ENCODE data around the gene EEF1G.
"Not testable (repeated sequence)": the region's sequence is repeated elsewhere in the genome, so short reads cannot be mapped to it uniquely, and the experiment has no call there.

The EEF1G gene

GRCh38 chr11:62573592-62574362 lies at the start of gene EEF1G:
Gene EEF1G (minus strand): TSS chr11:62573891. CDS start chr11:62573842, 49 bp downstream.
- peak; percentile 98 to 100 for DNase-seq

- no peak for DNase-seq
Measured at GRCh38 chr11:62622476-62623089, 48.9 kb upstream of the EEF1G start.

GRCh38 chr11:62621567-62622470 lies 48.1 kb upstream of the EEF1G start, which contains the start of gene B3GAT3:
Gene B3GAT3 (minus strand): TSS chr11:62621986. CDS start chr11:62621947, 39 bp downstream.
- peak; percentile 96 to 97 for DNase-seq

GRCh38 chr11:62621027-62621566 lies 47.4 kb upstream of the EEF1G start:
- no peak for DNase-seq

- DNase-seq, result not testable (repeated sequence)
Measured at GRCh38 chr11:62616957-62617356, 43.3 kb upstream of the EEF1G start.

- no peak for DNase-seq
Measured at GRCh38 chr11:62615521-62615920, 41.8 kb upstream of the EEF1G start.

- DNase-seq, result no peak
Measured at GRCh38 chr11:62614275-62614674, 40.6 kb upstream of the EEF1G start.

- no peak for DNase-seq
Measured at GRCh38 chr11:62613291-62613778, 39.6 kb upstream of the EEF1G start.

- DNase-seq, result peak; percentile 79 to 87
Measured at GRCh38 chr11:62612366-62613290, 38.9 kb upstream of the EEF1G start, which contains the start of the genes EML3 and ROM1. Gene EML3 (minus strand): TSS chr11:62612775. CDS start chr11:62612457, 318 bp downstream. Gene ROM1 (plus strand): TSS chr11:62613257. CDS start chr11:62613282, 25 bp downstream.

- no peak for DNase-seq
Measured at GRCh38 chr11:62611705-62612365, 38.1 kb upstream of the EEF1G start.

- no peak for DNase-seq
Measured at GRCh38 chr11:62610814-62611704, 37.4 kb upstream of the EEF1G start.

- DNase-seq, result no peak
Measured at GRCh38 chr11:62610403-62610802, 36.7 kb upstream of the EEF1G start.

GRCh38 chr11:62608776-62609175 lies 35.1 kb upstream of the EEF1G start:
- no peak for DNase-seq

- no peak for DNase-seq
Measured at GRCh38 chr11:62607714-62608113, 34.0 kb upstream of the EEF1G start.

GRCh38 chr11:62605902-62606301 lies 32.2 kb upstream of the EEF1G start:
- no peak for DNase-seq

GRCh38 chr11:62605467-62605866 lies 31.8 kb upstream of the EEF1G start:
- DNase-seq, result no peak

- no peak for DNase-seq
Measured at GRCh38 chr11:62604460-62605120, 30.9 kb upstream of the EEF1G start.

GRCh38 chr11:62603776-62604299 lies 30.1 kb upstream of the EEF1G start:
- no peak for DNase-seq

- DNase-seq, result no peak
Measured at GRCh38 chr11:62603072-62603408, 29.3 kb upstream of the EEF1G start.
